NCI-H1092 (cell line): ENCODE data around the gene FOXN4.
A peak's percentile ranks its signal among the peaks of the same experiment; 100 is the strongest.

ENCODE experiments used
- DNase-seq: peaks from one replicate; lab custom pipeline; 2025; lab: John Stamatoyannopoulos, UW

Gene FOXN4

GRCh38 chr12:109304485-109304884 lies 4.6 kb downstream of the FOXN4 start:
- DNase-seq: peak; percentile 59

GRCh38 chr12:109302770-109303169 lies 6.3 kb downstream of the FOXN4 start:
- DNase-seq: no peak

GRCh38 chr12:109302358-109302757 lies 6.7 kb downstream of the FOXN4 start:
- DNase-seq: no peak

GRCh38 chr12:109301643-109302168 lies 7.4 kb downstream of the FOXN4 start:
- DNase-seq: no peak

- no peak for DNase-seq
These were observed 9.2 kb downstream of the FOXN4 start for GRCh38 chr12:109299849-109300248.

GRCh38 chr12:109296431-109296830 lies 12.7 kb downstream of the FOXN4 start:
- no peak for DNase-seq

- no peak for DNase-seq
These were observed 13.2 kb downstream of the FOXN4 start for GRCh38 chr12:109295764-109296425.

GRCh38 chr12:109294286-109294796 lies 14.7 kb downstream of the FOXN4 start:
- no peak for DNase-seq

- no peak for DNase-seq
These were observed 16.0 kb downstream of the FOXN4 start for GRCh38 chr12:109293106-109293505.

GRCh38 chr12:109292342-109292711 lies 16.8 kb downstream of the FOXN4 start:
- DNase-seq: no peak

GRCh38 chr12:109291521-109292341 lies 17.4 kb downstream of the FOXN4 start:
- peak; percentile 93 for DNase-seq

- no peak for DNase-seq
These were observed 18.0 kb downstream of the FOXN4 start for GRCh38 chr12:109291117-109291516.

- no peak for DNase-seq
These were observed 19.0 kb downstream of the FOXN4 start for GRCh38 chr12:109290061-109290460.

- no peak for DNase-seq
These were observed 19.5 kb downstream of the FOXN4 start for GRCh38 chr12:109289551-109289950.

- no peak for DNase-seq
These were observed 20.1 kb downstream of the FOXN4 start for GRCh38 chr12:109289004-109289403.

GRCh38 chr12:109288571-109288970 lies 20.5 kb downstream of the FOXN4 start:
- no peak for DNase-seq

- no peak for DNase-seq
These were observed 21.1 kb downstream of the FOXN4 start for GRCh38 chr12:109287811-109288469.

GRCh38 chr12:109287181-109287580 lies 21.9 kb downstream of the FOXN4 start:
- no peak for DNase-seq

- DNase-seq: no peak
These were observed 22.4 kb downstream of the FOXN4 start for GRCh38 chr12:109286652-109287051.

GRCh38 chr12:109286252-109286651 lies 22.8 kb downstream of the FOXN4 start:
- no peak for DNase-seq

GRCh38 chr12:109284392-109284791 lies 24.7 kb downstream of the FOXN4 start:
- DNase-seq: no peak

- DNase-seq: no peak
These were observed 27.6 kb downstream of the FOXN4 start for GRCh38 chr12:109281452-109281851.

GRCh38 chr12:109279525-109279924 lies 29.6 kb downstream of the FOXN4 start:
- no peak for DNase-seq
